ENCODE data around the gene MPIG6B.

MPIG6B gene, protein sequence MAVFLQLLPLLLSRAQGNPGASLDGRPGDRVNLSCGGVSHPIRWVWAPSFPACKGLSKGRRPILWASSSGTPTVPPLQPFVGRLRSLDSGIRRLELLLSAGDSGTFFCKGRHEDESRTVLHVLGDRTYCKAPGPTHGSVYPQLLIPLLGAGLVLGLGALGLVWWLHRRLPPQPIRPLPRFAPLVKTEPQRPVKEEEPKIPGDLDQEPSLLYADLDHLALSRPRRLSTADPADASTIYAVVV

DNA sequence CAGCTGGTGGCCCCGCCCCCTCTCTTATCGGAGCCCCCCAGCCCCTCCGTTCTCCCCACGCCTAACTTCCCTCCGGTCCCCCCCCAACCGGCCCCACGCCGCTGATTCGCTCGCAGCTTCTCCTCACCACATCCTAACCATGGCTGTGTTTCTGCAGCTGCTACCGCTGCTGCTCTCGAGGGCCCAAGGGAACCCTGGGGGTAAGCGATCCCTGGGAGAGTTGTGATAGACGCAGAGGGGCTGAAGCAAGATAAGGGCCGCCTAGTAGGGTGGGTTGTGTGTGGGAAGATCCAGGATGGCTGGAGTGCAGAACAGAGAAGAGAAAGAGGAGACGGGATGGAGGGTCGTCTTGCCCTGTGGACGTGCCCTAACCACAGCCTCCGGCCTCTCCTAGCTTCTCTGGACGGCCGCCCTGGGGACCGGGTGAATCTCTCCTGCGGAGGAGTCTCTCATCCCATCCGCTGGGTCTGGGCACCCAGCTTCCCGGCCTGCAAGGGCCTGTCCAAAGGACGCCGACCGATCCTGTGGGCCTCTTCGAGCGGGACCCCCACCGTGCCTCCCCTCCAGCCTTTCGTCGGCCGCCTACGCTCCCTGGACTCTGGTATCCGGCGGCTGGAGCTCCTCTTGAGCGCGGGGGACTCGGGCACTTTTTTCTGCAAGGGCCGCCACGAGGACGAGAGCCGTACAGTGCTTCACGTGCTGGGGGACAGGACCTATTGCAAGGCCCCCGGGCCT, at the start of gene MPIG6B:
MPIG6B (plus strand) TSS at position 129 of the 735 bp plus-strand sequence; CDS start at position 140, 11 bp downstream.
- no peak for DNase-seq (ENCODE audit: low spot score)

DNA sequence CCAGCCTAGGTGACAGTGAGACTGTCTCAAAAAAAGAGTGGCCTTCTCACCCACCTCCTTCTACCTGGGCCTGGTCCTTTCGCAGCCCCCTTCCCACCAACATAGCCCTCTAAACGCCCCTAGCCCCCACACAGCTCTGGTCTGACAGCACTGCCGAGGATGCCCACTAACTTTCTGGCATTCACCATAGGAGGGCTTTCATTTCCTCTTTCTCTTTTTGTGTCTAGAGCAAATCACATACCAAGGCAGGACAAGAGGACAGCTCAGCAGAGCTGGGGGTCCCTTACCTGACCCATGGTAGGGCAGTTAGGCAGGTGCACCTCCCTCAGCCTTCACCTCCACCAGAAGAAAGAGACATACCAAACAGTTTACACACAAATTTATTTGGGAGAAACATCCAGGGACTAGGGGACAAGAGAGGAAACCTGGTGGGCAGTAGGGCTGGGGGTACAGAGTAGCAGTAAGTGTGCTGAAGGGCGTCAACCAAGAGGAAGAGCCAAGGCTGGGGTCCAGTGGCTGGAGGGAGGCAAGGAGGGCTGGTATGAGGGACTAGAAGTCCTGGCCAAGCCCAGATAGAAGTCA, 46.8 kb upstream of the MPIG6B start:
- DNase-seq (ENCODE audit: low spot score): peak; percentile 29

DNA sequence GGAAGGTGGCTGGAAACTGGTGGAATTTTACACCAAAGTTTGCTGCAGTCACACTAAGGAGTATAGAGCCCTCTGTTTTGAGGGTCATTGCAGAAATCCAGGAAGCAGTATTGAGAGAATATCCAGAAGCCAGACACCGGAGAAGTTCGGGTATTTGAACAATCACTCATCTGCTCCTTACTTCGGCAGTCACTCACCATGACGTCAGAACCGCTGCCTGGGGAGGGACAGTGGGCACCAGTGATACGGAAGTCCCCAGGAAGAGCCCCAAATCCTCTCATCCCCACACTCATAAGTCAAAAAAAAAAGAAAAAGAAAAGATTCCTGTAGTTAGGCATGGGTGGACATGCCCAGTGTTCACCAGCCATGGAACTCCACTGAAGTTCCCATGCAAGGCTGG, 46.3 kb upstream of the MPIG6B start:
- no peak for DNase-seq (ENCODE audit: low spot score)

DNA sequence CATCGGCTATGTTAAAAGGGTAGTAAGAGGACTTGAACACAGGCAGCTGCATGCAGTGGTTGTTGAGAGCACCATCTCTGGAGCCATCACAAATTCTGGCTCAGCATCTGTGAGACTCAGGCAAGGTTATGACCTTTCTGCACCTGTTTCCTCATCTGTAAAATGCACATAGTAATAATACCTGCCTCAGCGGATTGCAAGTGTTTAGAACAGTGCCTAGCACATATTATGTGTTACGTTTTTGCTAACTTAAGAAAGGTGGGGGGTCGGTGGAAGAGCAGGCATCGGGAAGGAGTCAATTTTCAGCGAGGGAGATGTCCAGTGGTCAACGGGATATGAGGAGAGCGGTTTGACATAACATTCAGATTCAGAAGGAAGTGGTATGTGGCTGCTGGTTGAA, 45.2 kb upstream of the MPIG6B start:
- no peak for DNase-seq (ENCODE audit: low spot score)

DNA sequence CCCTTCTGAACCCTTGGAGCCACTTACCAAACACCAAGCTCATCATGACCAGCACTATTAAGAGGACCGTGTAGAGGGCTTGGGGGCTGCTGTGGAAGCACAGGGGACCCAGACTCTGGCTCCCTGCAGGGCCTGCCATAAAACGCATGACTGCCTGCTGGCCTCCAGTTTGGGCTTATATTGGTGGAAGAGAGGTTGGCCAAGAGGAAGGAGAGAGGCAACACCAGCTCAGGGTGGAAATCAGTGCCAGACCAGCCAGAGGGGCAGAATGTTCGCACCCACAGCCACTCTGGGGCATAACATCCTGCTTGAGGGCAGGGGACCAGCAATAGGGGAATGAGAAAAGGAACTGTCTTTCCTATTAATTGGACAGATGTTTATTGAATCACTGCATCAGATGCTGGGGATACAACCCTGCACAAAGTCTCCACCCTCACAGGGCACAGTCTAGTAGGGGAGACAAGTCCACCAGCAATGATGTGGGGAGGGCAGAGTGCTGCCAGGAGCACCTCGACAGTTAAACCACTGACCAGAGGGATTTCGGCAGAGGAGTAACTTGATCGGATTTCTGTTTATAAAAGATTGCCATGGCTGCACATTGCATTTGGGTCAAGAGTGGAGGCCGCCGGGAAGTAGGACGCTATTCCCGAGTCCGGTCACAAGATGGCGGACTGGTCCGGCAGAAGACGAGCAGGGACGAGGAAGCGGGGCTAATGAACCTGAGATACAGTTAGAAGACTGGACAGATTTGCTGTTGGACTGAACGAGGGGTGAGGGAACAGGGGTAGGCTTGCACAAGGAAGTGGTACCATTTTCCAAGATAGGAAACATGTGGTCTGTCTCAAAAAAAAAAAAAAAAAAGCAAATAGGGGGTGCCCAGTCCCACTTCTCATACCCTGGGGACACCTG, 42.7 kb upstream of the MPIG6B start, which contains the start of gene LY6G5C:
LY6G5C (minus strand) TSS at position 842 of the 909 bp plus-strand sequence; CDS start at position 148, 694 bp downstream.
- DNase-seq (ENCODE audit: low spot score): peak; percentile 58

DNA sequence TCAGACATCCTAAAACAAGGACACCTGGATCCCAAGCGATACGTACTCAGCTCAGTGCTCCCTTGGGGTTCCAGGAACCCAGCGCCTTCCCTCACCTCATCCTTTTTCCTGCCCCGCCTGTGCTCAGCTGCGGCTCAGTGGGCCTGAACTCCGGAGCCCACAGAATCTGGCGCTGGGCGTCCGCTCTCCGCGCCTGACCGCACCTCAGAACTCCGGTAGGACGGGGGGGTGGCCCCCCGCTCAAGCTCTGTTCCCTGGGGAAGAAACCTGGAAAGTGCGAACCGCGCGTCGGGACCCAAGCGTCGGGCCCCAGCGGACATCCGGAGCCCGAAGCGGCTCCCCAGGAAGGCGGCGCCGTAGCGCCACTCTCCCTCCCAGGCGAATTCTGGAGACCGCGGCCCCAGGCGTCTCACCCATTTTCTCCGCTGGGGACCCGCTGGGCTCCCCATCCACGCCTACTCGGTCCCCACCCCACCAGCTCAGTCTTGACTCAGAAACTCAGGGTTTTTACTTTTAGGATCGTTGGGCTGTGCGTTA, 42.0 kb upstream of the MPIG6B start:
- no peak for DNase-seq (ENCODE audit: low spot score)

DNA sequence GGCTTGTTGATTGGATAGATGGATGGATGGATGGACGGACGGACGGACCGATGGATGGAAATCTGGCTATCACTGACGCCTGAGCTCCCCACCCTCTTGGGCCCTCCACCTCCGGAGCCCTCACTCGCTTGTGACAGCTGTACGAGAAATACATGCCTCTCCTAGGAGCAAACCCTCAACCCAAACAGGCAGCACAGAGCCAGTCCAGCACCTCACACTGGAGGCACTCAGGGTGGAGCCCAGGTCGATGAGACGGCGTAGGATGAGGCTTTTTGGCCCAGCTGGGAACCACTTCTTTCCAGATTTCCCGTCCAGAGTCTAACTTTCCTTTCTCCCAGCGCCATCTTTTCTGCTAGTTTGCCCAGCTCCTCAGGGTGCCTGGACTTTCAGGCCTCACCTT, 39.6 kb upstream of the MPIG6B start:
- DNase-seq (ENCODE audit: low spot score): no peak

DNA sequence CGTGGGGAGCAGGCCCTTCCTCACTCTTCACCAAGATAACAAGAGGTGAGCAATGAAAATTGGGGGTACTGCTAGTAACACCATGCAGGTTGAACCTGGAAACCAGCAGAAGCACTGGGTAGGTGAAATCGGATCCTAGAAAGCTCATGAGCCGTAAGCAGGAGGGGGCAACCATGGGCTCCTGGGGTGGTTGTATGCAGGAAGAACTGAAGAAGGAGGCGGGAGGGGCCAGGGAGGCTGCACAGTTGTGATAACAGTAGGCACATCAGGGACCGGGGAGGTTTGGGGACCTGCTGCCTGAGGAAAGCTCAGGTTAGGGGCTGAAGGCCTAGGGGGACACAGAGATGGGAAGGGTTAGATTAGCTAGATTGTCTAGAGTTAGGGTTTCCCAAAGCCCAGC, 36.7 kb upstream of the MPIG6B start:
- no peak for DNase-seq (ENCODE audit: low spot score)

DNA sequence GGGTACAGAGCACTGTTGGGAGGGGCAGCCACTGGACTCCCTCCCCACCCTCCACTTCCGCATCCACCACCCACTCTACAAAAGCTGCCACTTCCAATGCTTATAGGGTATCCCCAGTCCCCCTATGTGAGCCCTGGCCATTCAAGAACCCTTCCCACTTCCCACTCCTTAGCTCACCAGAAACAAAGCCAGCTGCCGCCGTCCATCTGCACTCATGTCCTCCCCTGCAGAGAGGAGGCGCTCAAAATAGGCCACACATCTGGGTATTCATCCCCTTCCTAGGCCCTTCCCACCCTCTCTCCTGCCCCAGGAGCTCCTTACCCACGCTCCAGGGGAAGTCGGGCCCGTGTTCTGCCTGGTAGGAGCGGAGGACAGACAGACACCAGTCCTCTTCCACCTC, 35.9 kb upstream of the MPIG6B start:
- no peak for DNase-seq (ENCODE audit: low spot score)

DNA sequence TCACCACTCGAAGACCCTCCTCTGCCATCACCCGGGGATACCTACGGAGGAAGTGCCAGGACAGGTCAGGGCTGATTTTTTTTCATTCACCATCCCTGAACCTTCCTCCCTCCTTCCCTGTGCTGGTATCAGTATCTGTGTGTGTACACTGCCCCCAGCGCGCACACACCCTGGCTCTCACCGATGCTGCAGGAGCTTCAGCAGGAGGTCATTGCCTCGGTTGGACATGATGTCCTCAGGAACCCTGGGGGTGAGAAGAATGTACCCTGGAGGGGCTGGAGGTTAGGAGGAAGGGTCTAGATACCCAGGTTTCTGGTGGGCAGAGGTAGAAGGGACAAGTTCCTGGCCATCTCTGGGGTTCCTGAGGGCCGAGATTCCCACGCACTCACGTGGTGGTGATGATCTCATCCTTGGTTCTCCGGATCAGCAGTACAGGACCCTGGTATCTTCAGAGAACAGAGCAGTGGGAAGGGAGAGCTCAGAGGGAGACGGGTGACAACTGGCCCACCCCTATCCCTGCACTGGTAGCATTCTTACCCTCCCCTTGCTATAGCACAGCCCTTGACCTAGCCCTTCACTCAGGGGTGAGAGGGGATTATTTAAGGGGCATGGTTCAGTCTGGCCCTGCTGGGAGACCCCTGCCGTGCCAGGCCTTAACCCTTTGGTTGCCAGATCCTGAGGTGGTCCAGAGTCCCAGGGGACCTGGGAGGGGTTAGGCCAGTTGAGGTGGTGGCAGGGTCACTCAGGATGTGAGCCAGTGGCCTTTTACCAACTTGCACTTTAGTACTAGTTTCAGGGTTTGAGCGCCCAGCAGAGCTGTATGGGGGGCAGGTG, 35.1 kb upstream of the MPIG6B start:
- no peak for DNase-seq (ENCODE audit: low spot score)

DNA sequence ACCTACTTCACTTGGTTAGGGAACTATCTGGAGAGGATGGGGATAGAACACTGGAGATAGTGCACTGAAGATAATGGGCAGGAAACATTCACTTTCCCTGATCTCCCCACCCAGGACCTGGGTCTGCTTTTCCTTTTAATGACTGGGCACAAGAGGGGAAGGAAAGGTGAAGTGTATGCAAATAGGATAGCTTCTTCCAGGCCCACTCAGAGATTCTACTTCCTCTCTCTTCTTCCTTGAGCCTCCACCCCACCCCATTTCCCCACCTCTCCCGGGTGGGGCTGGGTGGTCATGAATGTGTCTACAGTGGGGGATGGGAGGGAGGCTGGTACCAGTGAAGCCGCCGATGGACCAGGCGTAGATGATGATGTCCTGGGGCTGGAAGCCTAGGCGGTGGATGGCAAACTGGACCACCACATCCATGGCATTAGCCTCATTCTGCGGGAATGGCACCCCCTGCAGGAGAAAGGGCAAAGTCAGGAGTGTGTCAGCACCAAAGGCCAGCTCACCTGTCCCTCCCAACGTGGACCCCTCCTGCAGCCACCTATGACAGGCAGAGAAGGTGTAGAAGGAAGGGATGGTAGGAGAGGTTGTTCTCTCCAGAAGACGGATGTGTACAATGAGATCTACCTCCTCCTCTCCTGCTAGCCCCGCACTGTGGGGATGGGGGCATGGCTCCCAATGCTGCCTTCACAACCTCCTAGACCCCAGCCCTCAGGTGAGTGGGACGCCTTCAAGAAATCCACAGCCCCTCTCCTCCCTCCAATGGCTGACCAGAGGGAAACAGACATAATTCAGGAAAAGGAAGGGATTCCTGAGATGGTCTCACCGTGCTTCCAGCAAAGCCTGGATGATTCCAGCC, 33.7 kb upstream of the MPIG6B start:
- no peak for DNase-seq (ENCODE audit: low spot score)

DNA sequence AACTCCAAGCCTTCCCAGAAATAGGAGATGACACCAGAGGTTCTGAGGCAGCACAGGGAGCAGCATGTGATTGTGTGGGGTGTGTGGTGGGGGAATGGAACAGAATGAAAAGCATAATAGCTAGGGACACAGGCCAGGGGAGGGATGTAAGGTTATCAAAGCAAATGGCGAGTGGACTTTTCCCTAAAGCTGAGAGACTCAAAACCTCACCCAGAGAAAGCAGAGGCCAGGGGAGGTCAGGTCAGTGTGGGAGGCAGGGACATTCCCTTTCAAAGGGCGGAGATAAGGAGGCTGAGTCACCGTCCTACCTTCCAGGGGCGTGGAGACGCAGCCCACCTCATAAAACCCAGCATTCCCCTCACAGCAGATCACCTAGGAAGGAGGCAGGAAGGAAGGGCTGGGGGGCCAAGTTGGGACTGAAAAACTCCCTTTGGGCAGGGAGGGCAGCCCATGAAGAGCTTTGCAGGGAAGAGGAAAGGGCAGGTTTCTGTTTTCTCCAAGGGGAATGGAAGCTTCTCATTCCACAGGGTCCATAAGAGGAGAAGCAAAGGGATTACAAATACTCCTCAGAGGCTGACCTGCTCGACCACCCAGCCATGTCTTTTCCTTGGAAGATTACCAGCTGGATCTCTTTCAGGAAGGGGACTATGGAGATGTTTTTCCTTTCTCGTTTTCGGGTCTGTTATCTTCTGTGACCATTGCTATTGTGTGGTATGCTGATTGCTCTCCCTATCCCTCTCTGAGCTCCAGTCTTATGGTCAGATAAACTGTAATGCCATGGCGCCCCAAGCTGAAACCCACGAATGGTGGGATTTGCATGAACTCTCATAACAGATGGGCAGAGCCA, 32.7 kb upstream of the MPIG6B start:
- DNase-seq (ENCODE audit: low spot score): no peak

DNA sequence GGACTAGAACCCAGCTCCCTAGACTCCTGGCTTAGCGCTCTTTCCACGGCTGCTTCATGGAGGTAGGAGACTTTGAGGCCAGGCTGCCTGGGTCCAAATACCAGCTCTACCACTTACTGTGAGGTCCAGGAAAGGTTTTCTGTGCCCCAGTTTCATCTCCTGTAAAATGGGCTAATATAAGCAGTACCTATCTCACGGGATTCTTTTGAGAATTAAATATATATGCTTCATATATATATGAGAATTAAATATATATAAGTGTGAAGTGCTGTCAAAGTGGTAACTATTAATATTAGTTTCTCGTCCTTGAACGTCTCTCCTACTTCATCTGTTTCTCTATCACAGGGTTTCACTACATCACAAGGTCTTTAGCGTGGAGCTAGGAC, 32.1 kb upstream of the MPIG6B start:
- no peak for DNase-seq (ENCODE audit: low spot score)

DNA sequence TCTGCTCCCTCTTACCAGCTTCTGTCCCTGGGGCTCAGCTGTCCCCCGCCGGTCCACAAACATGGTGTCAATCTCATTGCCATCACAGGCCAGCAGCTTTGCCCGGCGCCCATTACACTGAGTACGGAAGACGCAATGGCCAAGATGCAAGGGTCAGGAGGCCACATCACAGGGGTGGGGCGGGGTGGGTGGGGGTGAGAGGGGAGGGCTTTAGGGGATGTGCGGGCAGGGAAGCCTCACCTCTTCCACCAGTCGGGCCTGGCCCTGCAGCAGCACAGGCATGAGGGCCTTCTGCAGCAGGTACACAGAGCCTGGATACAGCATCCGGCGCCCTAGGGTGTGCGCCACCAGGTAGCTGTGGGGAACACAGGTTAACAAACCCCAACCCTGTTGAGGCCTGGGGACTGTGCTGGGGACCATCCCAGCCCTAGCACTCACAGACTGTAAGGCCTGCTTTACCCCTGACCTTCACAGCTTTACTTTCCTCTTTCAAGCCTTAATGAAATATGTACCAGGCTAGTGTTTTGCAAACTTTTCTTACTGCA, 31.5 kb upstream of the MPIG6B start:
- no peak for DNase-seq (ENCODE audit: low spot score)

DNA sequence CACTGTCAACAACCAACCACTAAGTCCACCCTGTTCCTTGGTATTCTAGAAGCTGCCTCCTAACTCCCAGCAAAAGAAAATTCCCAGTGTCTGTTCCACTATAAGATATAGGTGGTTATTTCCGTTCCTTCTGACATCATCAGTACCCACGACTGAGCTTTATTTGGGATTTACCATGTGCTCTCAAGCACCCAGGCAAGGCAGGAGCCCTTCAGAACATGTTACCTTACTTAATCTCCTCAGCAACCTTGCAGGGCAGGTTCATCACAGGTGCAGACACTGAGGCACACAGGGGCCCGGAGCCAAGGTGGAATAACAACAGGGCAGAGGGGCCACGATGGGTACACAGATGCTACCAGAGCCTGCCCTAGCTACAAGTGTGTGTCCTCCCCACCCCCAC, 30.8 kb upstream of the MPIG6B start:
- no peak for DNase-seq (ENCODE audit: low spot score)

DNA sequence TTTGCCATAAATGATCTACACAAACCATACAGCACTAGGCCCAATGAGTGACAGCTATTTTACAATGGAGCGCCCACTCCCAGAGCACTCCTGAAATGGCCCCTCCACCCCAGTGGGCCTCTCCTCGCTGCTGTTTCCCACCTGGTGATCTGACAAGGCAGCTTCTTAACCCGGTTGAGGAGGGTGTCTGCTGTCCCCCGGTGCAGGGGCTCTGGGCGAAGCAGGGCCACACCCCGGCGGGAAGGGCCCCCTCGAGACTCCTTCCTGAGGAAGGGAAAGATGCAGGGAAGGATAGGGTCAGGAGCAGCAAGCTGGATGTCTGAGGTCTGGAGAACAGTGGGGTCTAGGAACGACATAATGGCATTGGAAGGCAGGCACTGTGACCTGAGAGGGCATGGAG, 30.3 kb upstream of the MPIG6B start:
- no peak for DNase-seq (ENCODE audit: low spot score)

DNA sequence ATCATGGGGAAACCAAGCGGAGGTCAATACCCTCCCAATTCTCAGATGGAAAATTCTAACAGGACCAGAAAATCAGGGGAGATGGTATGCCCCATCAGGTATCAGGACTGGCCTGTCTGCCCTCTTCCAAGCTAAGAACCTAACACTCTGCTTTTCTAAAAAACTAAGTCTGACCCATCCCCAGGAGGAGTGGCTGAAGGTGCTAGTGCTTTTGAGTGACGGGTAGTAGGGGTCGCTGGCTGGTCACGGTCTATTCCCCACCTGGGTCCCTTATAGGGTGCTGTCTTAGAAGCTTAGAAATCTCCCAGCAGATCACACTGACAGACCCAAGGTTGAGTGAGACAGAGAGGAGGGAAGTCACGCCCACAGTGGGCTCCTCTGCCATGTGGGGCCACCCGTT, 29.6 kb upstream of the MPIG6B start:
- no peak for DNase-seq (ENCODE audit: low spot score)

DNA sequence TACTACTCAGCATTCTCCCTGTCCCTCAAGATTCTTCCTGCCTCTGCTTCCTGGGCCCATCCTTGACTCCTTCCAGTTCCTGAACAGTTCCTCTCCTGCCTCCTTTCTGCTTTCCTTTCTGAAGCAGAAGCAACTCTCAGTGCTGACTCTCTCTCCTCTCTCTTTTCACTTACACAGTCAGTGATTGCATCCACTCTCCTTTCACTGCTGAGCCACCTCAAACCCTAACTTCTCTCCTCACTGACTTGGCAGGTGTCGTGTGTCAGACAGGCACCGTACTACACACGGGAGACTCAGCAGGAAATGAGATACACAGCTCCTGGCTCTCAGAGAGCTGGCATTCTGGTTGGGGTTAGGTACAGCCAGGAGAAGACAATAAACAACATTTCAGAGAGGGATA, 25.6 kb upstream of the MPIG6B start:
- no peak for DNase-seq (ENCODE audit: low spot score)

Data from NAMALWA (cell line).